Panc1 (cell line): Measurements from ENCODE around the gene FAM167B.

Source experiments
- CTCF ChIP-seq: fragments of 450-650 bp; IDR thresholded peaks from 2 replicates; pipeline ENCODE4 v1.5.1; 2017; ENCODE audit warnings: mild to moderate bottlenecking
- SIN3A ChIP-seq: IDR thresholded peaks from 2 replicates; pipeline ENCODE4 v1.6.1; 2012; ENCODE audit warnings: low read depth, mild to moderate bottlenecking, low read length, moderate library complexity, borderline replicate concordance; ENCODE audit not compliant: insufficient read depth

- no peak for TF ChIP-seq CTCF
- no peak for TF ChIP-seq SIN3A
Observed at GRCh38 chr1:32286763-32287162, 39.7 kb downstream of the FAM167B start.
